ENCODE data around the gene ODAD4.

DNA sequence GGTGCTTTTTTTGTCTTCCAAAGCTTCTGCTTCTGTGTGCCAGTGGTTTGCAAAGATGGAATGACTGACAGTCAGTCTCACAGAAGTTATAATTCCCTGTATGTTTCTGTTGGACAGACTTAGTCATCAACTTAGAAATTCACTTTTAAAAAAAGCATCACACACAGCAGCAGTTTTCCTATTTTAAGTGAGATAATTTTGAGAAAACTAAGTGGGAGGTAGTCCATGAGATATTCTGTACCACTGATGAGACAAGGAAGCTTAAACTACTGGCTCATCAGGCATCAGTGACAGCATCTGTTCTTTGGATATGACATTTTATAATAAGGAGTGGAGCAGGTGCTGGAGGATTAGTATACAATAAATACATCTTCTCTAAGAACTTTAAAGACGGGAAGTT, 56.2 kb downstream of the ODAD4 start:
- no peak for TF ChIP-seq POLR2AphosphoS5 (IDR thresholded peaks at IDR 0.05; ENCODE audit: borderline replicate concordance, low read depth, low read length)
- no peak for TF ChIP-seq EZH2 (IDR thresholded peaks at IDR 0.05)
- no peak for TF ChIP-seq FOXP2 (optimal IDR thresholded peaks at IDR 0.05; ENCODE audit: control extremely low read depth, extremely low read length, insufficient read depth)

Data from SK-N-MC (cell line).